GM21526 (cell line): Measurements from ENCODE around the gene EVI5.
"Not testable (repeated sequence)": the region's sequence is repeated elsewhere in the genome, so short reads cannot be mapped to it uniquely, and the experiment has no call there.

ENCODE experiments used
- ATAC-seq: cut with Tn5 transposase; IDR thresholded peaks from one replicate; pipeline ENCODE4 v1.9.1; 2021; ENCODE audit warnings: moderate library complexity; ENCODE audit not compliant: unreplicated experiment, low FRiP score

Gene EVI5

DNA sequence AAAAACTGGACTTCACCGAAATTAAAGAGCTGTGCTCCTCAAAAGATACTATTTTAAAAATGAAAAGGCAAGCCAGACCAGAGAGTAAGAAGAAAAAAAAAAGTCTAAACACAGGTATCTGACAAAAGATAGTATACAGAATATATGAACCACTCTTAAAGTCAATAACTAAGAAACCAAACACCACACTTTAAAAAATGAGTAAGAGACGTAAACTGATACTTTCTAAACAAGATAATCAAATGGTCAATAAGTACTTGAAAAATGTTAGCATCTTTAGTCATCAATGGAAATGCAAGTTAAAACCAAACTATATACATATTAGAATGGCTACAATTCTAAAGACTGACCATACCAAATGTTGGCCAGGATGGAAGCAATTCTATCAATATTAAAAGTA is 77.6 kb downstream of the EVI5 start:
- ATAC-seq = no peak

DNA sequence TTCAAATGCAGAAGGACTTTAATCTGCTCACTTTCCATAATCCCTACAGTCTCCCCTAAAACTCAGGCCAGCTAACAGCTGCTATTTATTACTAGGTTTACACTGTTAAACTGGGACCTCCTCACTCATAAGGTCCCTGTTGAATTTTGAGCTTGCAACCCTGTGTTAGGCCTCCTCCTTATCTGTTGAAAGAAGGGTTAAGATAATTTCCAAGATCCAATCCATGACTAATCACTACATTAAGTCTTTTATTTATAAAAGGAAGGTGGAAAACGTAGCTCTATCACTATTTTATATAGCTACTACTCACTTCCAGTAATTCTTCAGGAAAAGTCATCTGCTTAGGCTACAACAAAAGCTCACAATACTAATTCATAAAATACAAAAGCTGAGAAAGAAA is 79.5 kb downstream of the EVI5 start:
- no peak for ATAC-seq

DNA sequence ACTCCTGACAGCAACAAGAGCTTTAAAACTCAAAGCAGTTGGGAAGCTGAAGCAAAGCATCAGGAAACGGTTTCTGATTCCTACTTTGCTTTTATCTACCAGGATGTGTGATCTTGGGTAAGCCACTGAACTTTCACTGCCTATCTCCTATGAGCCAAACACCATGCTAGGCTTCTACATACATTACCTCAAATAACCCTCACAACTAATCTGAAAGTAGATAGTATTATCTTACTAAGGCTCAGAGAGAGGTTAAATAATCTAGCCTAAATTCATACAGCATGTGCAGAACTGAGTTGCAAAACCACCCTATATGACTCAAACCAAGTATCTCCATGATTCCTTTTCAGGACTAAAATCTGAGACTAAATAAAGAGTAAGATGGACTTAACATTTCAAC is 83.8 kb downstream of the EVI5 start:
- no peak for ATAC-seq

GRCh38 chr1:92698932-92699331 is 86.0 kb downstream of the EVI5 start:
- ATAC-seq = no peak

DNA sequence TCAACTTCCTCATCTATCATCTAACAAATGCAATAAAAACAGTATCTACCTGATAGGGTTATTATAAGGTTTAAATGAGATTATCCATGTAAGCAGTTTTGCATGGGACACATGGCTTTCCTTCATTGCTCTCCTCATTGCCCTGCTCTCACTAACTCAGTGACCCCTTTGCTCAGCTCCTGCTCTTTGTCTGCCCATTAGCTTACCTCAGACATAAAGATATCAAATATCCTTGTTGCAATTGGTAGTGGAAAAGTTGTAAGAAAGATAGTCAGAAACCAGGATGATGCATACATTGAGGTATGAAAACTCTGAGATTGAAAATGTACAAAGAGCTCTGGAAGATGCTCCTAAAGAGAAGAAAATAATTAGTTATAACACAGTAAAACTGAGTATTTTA is 89.8 kb downstream of the EVI5 start:
- no peak for ATAC-seq

DNA sequence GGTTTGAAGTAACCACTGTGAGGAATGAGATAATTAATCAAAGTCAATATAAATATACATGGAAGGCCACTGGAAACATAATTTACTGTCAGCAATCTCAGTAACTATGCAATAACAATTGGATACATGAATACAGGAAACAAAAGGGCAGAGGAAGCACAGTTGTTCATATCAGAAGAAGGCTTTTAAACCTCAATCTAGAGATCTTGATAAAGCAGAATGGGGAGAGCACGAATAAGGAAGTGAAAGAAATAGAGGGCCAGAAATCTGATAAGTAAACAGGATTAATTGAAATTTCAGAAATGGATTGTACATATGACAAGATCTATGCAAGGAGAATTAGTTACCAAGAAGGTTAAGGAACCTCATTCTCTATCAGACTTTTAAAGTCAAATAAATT is 93.0 kb downstream of the EVI5 start:
- ATAC-seq = no peak

GRCh38 chr1:92690212-92690906 is 94.5 kb downstream of the EVI5 start:
- ATAC-seq = no peak

DNA sequence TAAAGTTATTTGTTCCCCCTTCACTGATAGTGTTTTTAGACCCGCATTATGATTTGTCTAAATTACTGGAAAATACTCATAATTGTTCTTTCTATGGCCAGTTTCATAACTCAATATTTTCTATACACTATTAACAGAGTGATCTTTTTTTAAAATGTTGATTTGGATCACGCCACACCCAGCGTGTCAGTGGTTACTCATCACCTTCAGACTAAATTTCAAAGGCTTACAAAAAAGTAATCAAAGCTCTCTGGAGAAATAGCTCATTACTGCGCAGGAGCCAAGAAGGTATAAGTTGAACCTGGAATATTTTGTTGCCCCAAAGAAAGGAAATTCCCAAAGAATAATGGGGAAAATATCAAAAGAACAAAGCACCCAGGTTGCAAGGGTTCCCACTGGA is 104.9 kb downstream of the EVI5 start:
- no peak for ATAC-seq

GRCh38 chr1:92663775-92664174 is 121.1 kb downstream of the EVI5 start:
- ATAC-seq = no peak

- ATAC-seq = no peak
Measured at GRCh38 chr1:92662048-92662447, 122.9 kb downstream of the EVI5 start.

DNA sequence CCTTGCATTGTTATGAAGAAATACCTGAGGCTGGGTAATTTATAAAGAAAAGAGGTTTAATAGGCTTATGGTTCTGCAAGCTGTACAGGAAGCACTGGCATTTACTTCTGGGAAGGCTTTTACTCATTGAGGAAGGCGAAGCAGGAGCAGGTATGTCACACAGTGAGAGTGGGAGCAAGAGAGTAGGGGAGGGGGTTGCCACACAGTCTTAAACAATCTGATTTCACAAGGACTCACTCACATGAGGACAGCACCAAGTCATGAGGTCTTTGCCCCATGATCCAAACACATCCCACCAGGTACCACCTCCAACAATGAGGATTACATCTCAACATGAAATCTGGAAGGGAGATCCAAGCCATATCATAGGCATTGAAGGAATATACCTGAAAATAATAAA is 127.2 kb downstream of the EVI5 start:
- no peak for ATAC-seq

- ATAC-seq = no peak
Measured at GRCh38 chr1:92655197-92655801, 129.6 kb downstream of the EVI5 start.

GRCh38 chr1:92653605-92654381 is 131.1 kb downstream of the EVI5 start:
- ATAC-seq = no peak

- ATAC-seq = not testable (repeated sequence)
Measured at GRCh38 chr1:92640686-92641085, 144.2 kb downstream of the EVI5 start.

GRCh38 chr1:92638498-92638897 is 146.4 kb downstream of the EVI5 start:
- ATAC-seq = no peak

GRCh38 chr1:92635203-92635602 is 149.7 kb downstream of the EVI5 start:
- not testable (repeated sequence) for ATAC-seq

GRCh38 chr1:92623187-92623778 is 161.6 kb downstream of the EVI5 start:
- ATAC-seq = no peak

DNA sequence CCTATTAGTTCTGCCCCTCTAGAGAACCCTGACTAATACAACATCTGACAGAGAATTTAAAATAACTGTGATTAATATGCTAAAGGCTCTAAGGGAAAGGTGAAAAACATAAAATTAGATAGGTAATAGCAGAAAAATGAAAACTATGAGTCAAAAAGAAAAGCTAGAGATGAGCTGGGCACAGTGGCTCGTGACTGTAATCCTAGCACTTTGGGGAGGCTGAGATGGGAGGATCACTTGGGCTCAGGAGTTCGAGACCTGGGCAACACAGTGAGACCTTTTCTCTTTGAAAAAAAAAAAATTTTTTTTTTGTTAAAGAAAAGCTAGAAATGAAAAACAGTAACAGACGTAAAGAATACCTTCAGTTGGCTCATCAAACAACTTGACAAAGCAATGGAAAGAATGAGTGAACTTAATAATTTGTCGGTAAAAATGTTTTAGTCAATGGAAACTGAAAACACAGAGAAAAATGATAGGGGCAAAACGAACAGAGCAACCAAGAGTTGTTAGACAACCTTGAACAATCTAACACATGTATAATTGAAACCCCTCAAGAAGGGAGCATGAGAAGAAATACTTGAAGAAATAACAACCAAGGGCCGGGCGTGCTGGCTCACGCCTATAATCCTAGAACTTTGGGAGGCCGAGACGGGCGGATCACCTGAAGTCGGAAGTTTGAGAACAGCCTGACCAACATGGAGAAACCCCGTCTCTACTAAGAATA is 165.3 kb downstream of the EVI5 start:
- ATAC-seq = no peak

DNA sequence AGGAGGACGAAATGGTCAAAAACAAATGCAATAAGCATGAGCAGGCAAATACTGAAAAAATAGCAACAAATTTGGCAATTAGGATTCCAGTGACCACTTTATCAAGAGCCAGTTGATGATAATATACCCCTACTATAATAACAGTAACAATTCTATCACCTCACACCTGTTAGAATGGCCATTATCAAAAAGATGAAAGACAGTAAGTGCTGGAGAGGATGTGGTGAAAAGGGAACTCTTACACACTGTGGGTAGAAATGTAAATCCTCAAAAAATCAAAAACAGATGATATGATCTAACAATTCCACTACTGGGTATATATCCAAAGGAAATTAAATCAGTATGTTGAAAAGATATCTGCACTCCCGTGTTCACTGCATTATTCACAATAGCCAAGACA is 183.9 kb downstream of the EVI5 start:
- no peak for ATAC-seq

GRCh38 chr1:92599184-92599583 is 185.7 kb downstream of the EVI5 start:
- ATAC-seq = no peak

DNA sequence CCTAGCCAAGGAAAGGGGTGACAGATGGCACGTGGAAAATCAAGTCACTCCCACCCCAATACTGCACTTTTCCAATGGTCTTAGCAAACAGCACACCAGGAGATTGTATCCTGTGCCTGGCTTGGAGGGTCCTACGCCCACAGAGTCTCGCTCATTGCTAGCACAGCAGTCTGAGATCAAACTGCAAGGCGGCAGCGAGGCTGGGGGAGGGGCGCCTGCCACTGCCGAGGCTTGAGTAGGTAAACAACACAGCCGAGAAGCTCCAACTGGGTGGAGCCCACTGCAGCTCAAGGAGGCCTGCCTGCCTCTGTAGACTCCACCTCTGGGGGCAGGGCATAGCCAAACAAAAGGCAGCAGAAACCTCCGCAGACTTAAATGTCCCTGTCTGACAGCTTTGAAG is 195.5 kb downstream of the EVI5 start:
- not testable (repeated sequence) for ATAC-seq
